Karpas-422 (cell line): Measurements from ENCODE around the gene C1orf21. TPM values are rescaled to one million over a fixed set of nuclear protein-coding genes. Genes with fewer than 3 reads are reported as not detected.

Experiments used
- DNase-seq: peaks from one replicate; pipeline ENCODE4 v3.0.0-alpha.2; 2015
- H2AFZ ChIP-seq: fragments of 200-600 bp; sonication (generic); 2 replicates; pipeline ENCODE4 v1.6.1; 2014; ENCODE audit warnings: antibody characterized with exemption, low read length, mixed read lengths
- H3K27ac ChIP-seq: fragments of 200-600 bp; sonication (generic); 2 replicates; pipeline ENCODE4 v1.5.1; 2014; ENCODE audit warnings: mild to moderate bottlenecking, low read length, moderate library complexity
- H3K27me3 ChIP-seq: fragments of 200-600 bp; sonication (generic); 2 replicates; pipeline ENCODE4 v1.6.1; 2014; ENCODE audit warnings: low read length, mixed read lengths
- H3K36me3 ChIP-seq: fragments of 200-600 bp; sonication (generic); 2 replicates; pipeline ENCODE4 v1.6.1; 2014; ENCODE audit warnings: low read length, mixed read lengths; ENCODE audit not compliant: insufficient read depth
- H3K4me1 ChIP-seq: fragments of 200-600 bp; sonication (generic); 2 replicates; pipeline ENCODE4 v1.6.1; 2014; ENCODE audit warnings: mild to moderate bottlenecking, low read length, mixed read lengths
- H3K4me2 ChIP-seq: fragments of 200-600 bp; sonication (generic); 2 replicates; pipeline ENCODE4 v1.6.1; 2014; ENCODE audit warnings: low read length, low read depth, mild to moderate bottlenecking; ENCODE audit not compliant: poor library complexity, severe bottlenecking
- H3K4me3 ChIP-seq: fragments of 200-600 bp; sonication (generic); 2 replicates; pipeline ENCODE4 v1.5.1; 2014; ENCODE audit warnings: mild to moderate bottlenecking, antibody characterized with exemption, low read length, mixed read lengths
- H3K79me2 ChIP-seq: fragments of 200-600 bp; sonication (generic); 2 replicates; pipeline ENCODE4 v1.6.1; 2014; ENCODE audit warnings: mild to moderate bottlenecking, low read length, mixed read lengths
- H3K9ac ChIP-seq: fragments of 200-600 bp; sonication (generic); 2 replicates; pipeline ENCODE4 v1.6.0; 2014; ENCODE audit warnings: low read length
- H3K9me2 ChIP-seq: fragments of 200-600 bp; sonication (generic), shearing (Covaris generic); replicated peaks from 2 replicates; pipeline ENCODE4 v1.6.0; 2014; ENCODE audit warnings: mild to moderate bottlenecking, low read length, moderate library complexity; ENCODE audit not compliant: insufficient read depth
- H3K9me3 ChIP-seq: fragments of 300-700, 200-600 bp; sonication (generic); 2 replicates; pipeline ENCODE4 v1.6.1; 2014; ENCODE audit warnings: low read length, mixed read lengths
- H4K20me1 ChIP-seq: fragments of 200-600 bp; sonication (generic); 2 replicates; pipeline ENCODE4 v1.6.1; 2014; ENCODE audit warnings: mild to moderate bottlenecking, antibody characterized with exemption, low read length, low read depth; ENCODE audit not compliant: insufficient read depth
- total RNA-seq: library from RNA; depleted of rRNA; stranded (reverse); fragments of >200 nt; shearing (Covaris generic); gene quantifications from 2 replicates; pipeline ENCODE4 v1.2.3, GENCODE V29; 2014; ENCODE audit warnings: low replicate concordance

Gene C1orf21
- total RNA-seq, 1 experiment from 2014 or later: not detected

GRCh38 chr1:184449916-184450315 lies 63.1 kb downstream of the C1orf21 start:
- Histone ChIP-seq H4K20me1 (no peaks in the 10 kb centered on the region), H3K79me2 (no peaks in the 10 kb centered on the region), H3K36me3 (no peaks in the 10 kb centered on the region), H3K9me2 (no peaks in the 10 kb centered on the region), H3K4me3 (no peak overlapping the region), H2AFZ (no peak overlapping the region), H3K9ac (no peak overlapping the region), H3K27me3 (no peaks in the 10 kb centered on the region), H3K4me2 (no peak overlapping the region), H3K27ac (no peak overlapping the region), H3K4me1 (no peaks in the 10 kb centered on the region), H3K9me3 (no peaks in the 10 kb centered on the region)
- DNase-seq: no peak

DNA sequence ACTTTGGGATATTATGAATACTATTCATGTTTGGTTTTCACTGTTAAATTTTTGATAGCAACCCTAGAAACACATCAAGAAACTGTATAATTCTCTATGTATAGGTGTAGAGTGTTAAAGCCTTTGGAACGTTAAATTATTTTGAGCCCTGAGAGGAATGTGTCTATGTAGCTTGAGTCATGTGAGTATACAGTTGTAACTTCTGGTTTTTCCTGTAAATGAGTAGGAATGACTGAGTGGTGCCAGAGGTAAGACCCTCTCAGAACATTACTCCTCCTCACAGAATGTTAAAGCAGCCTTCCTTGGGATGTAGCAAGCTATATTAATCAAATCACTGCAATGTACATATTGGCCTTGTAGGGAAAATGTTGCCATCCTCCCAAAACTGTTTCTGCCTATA lies 69.0 kb downstream of the C1orf21 start:
- no peak overlapping the region for H3K4me2 ChIP-seq
- no peak overlapping the region for H2AFZ ChIP-seq

DNA sequence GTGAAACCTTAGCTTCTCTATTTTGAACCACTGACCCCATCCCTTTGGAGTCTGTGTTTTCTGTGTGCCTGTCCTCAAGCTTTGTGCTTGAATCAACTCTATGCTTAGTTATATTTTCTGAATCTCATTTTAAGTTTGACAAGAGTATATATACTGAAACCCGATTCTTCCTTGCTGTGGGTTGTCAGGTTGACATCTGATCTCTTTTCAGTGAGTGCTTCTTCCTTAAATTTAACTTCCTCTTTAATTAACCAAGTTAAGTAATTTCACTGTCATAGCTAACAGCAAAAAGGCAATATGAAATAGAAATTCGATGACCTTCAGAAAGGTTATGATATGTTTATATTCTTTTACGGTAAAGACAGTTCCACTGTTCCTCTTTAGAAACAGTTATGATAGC lies 69.4 kb downstream of the C1orf21 start:
- H3K27ac ChIP-seq: no peak overlapping the region
- H3K4me1 ChIP-seq: peaks cover 8% of the 10 kb centered on the region
- H3K9me3 ChIP-seq: no peaks in the 10 kb centered on the region
- no peak overlapping the region for H3K4me2 ChIP-seq
- no peak overlapping the region for H3K4me3 ChIP-seq
- no peaks in the 10 kb centered on the region for H3K36me3 ChIP-seq
- no peak overlapping the region for H3K9ac ChIP-seq
- H2AFZ ChIP-seq: no peak overlapping the region
- no peaks in the 10 kb centered on the region for H4K20me1 ChIP-seq
- no peak for DNase-seq
- no peaks in the 10 kb centered on the region for H3K79me2 ChIP-seq
- no peaks in the 10 kb centered on the region for H3K9me2 ChIP-seq
- H3K27me3 ChIP-seq: no peaks in the 10 kb centered on the region

More for the DNA sequence above, 69.0 kb downstream of the C1orf21 start:
- peaks cover 8% of the 10 kb centered on the region for H3K4me1 ChIP-seq
- no peaks in the 10 kb centered on the region for H3K79me2 ChIP-seq
- no peaks in the 10 kb centered on the region for H3K9me3 ChIP-seq
- no peak overlapping the region for H3K27ac ChIP-seq
- no peaks in the 10 kb centered on the region for H3K9me2 ChIP-seq
- H3K27me3 ChIP-seq: no peaks in the 10 kb centered on the region
- no peak for DNase-seq
- no peak overlapping the region for H3K9ac ChIP-seq
- no peaks in the 10 kb centered on the region for H3K36me3 ChIP-seq
- no peak overlapping the region for H3K4me3 ChIP-seq
- no peaks in the 10 kb centered on the region for H4K20me1 ChIP-seq

GRCh38 chr1:184457500-184457899 lies 70.7 kb downstream of the C1orf21 start:
- Histone ChIP-seq H2AFZ (no peak overlapping the region), H3K36me3 (no peaks in the 10 kb centered on the region), H3K9ac (no peak overlapping the region), H4K20me1 (no peaks in the 10 kb centered on the region), H3K27me3 (no peaks in the 10 kb centered on the region), H3K79me2 (no peaks in the 10 kb centered on the region), H3K9me2 (no peaks in the 10 kb centered on the region), H3K4me2 (no peak overlapping the region), H3K4me3 (no peak overlapping the region), H3K9me3 (no peaks in the 10 kb centered on the region), H3K4me1 (peaks cover 8% of the 10 kb centered on the region), H3K27ac (no peak overlapping the region)
- no peak for DNase-seq

DNA sequence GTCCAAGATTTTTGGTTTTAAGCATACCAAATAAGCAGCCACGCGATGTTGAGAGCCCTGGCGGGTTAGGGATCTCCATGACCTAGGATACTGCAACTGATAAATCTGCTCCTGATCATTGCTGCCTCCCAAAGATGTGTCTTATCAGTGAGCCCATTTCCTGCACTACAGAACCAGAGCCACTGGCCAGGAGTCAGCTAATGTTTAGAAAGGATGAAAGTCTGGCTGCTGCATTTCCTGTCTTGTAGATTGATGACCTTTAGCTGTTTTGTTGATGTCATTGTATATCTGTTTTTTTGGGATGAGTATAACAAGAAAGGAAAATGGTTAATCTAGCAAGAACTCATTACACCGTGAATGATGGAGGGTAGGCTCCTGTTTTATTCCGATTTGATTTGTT lies 74.5 kb downstream of the C1orf21 start:
- Histone ChIP-seq H3K27ac (no peak overlapping the region), H3K36me3 (no peaks in the 10 kb centered on the region), H3K4me1 (peaks cover 4% of the 10 kb centered on the region), H3K4me3 (no peak overlapping the region), H3K27me3 (no peaks in the 10 kb centered on the region), H3K9me3 (no peaks in the 10 kb centered on the region), H3K79me2 (no peaks in the 10 kb centered on the region), H2AFZ (no peak overlapping the region), H3K9ac (no peak overlapping the region), H3K4me2 (no peak overlapping the region), H4K20me1 (no peaks in the 10 kb centered on the region), H3K9me2 (no peaks in the 10 kb centered on the region)
- DNase-seq: no peak

GRCh38 chr1:184462155-184462554 lies 75.3 kb downstream of the C1orf21 start:
- Histone ChIP-seq H2AFZ (no peak overlapping the region), H4K20me1 (no peaks in the 10 kb centered on the region), H3K9me3 (no peaks in the 10 kb centered on the region), H3K4me2 (no peak overlapping the region), H3K9me2 (no peaks in the 10 kb centered on the region), H3K27me3 (no peaks in the 10 kb centered on the region), H3K79me2 (no peaks in the 10 kb centered on the region), H3K27ac (no peak overlapping the region), H3K4me1 (no peaks in the 10 kb centered on the region), H3K36me3 (no peaks in the 10 kb centered on the region), H3K9ac (no peak overlapping the region), H3K4me3 (no peak overlapping the region)
- DNase-seq: no peak

GRCh38 chr1:184462990-184463389 lies 76.2 kb downstream of the C1orf21 start:
- H3K9me2 ChIP-seq: no peaks in the 10 kb centered on the region

GRCh38 chr1:184463680-184464079 lies 76.9 kb downstream of the C1orf21 start:
- Histone ChIP-seq H3K27ac (no peak overlapping the region), H3K4me3 (no peak overlapping the region), H2AFZ (no peak overlapping the region), H3K9me3 (no peaks in the 10 kb centered on the region), H3K27me3 (no peaks in the 10 kb centered on the region), H3K4me1 (no peaks in the 10 kb centered on the region), H3K4me2 (no peak overlapping the region), H3K9me2 (no peaks in the 10 kb centered on the region), H3K79me2 (no peaks in the 10 kb centered on the region), H3K9ac (no peak overlapping the region), H3K36me3 (no peaks in the 10 kb centered on the region), H4K20me1 (no peaks in the 10 kb centered on the region)
- no peak for DNase-seq

More at GRCh38 chr1:184462990-184463389, 76.2 kb downstream of the C1orf21 start:
- Histone ChIP-seq H3K79me2 (no peaks in the 10 kb centered on the region), H4K20me1 (no peaks in the 10 kb centered on the region), H3K9me3 (no peaks in the 10 kb centered on the region), H3K36me3 (no peaks in the 10 kb centered on the region), H3K4me2 (no peak overlapping the region), H3K4me3 (no peak overlapping the region), H3K4me1 (no peaks in the 10 kb centered on the region), H2AFZ (no peak overlapping the region), H3K27ac (no peak overlapping the region), H3K27me3 (no peaks in the 10 kb centered on the region), H3K9ac (no peak overlapping the region)
- DNase-seq: no peak

- Histone ChIP-seq H2AFZ (no peak overlapping the region), H3K36me3 (no peaks in the 10 kb centered on the region), H3K4me2 (no peak overlapping the region), H3K79me2 (no peaks in the 10 kb centered on the region), H3K4me1 (no peaks in the 10 kb centered on the region), H3K27ac (no peak overlapping the region), H3K9me2 (no peaks in the 10 kb centered on the region), H4K20me1 (no peaks in the 10 kb centered on the region), H3K9me3 (no peaks in the 10 kb centered on the region), H3K4me3 (no peak overlapping the region), H3K27me3 (no peaks in the 10 kb centered on the region), H3K9ac (no peak overlapping the region)
- no peak for DNase-seq
Measured at GRCh38 chr1:184464757-184465156, 77.9 kb downstream of the C1orf21 start.
